Transverse colon (tissue), 4 donors: Measurements from ENCODE around the gene UPK2. TPM values are rescaled to one million over a fixed set of nuclear protein-coding genes. Genes with fewer than 3 reads are reported as not detected.

ENCODE experiments used
- DNase-seq: peaks from one replicate; pipeline ENCODE4 v3.0.0-alpha.2; 2019
- H3K27ac ChIP-seq, 4 donors: fragments of 200-600 bp; sonication (generic); 2 replicates each; pipeline ENCODE4 v1.5.1; 2016 to 2018; ENCODE audit warnings: inconsistent platforms in 4 of 4
- H3K27me3 ChIP-seq: fragments of 200-600 bp; sonication (generic); 2 replicates; pipeline ENCODE4 v1.5.1; 2017; ENCODE audit warnings: inconsistent platforms
- H3K36me3 ChIP-seq, 4 donors: fragments of 200-600 bp; sonication (generic); 2 replicates each; pipeline ENCODE4 v1.5.1; 2017 to 2019; ENCODE audit warnings: inconsistent platforms in 4 of 4
- H3K4me1 ChIP-seq, 4 donors: fragments of 200-600 bp; sonication (generic); 2 replicates each; pipeline ENCODE4 v1.5.1; 2017 to 2020; ENCODE audit warnings: inconsistent platforms in 4 of 4
- H3K4me3 ChIP-seq, 4 donors: fragments of 200-600 bp; sonication (generic); 1 replicate in 1 of 4; 2 replicates in 3 of 4; pipeline versions ENCODE4 v1.5.1 to v1.6.1; 2017 to 2019; ENCODE audit warnings: inconsistent platforms in 4 of 4
- H3K9me3 ChIP-seq, 2 donors: fragments of 200-600 bp; sonication (generic); 2 replicates each; pipeline ENCODE4 v1.5.1; 2017 to 2019; ENCODE audit warnings: inconsistent platforms in 2 of 2
- CTCF ChIP-seq, 5 experiments: fragments of 200-600 bp in 3 of 5; fragments of 450-650 bp in 2 of 5; sonication (generic) in 3 of 5; IDR thresholded peaks; 1 replicate in 2 of 5; 2 replicates in 3 of 5; pipeline ENCODE4 v1.5.1; 2016 to 2017; ENCODE audit warnings: antibody characterized with exemption in 5 of 5, inconsistent platforms in 3 of 5, mild to moderate bottlenecking in 2 of 5, moderate library complexity in 1 of 5
- EP300 ChIP-seq: sonication (generic); formaldehyde crosslinking; IDR thresholded peaks from one replicate; pipeline ENCODE4 v1.6.1; 2017; ENCODE audit warnings: antibody characterized with exemption, low read depth
- POLR2A ChIP-seq: fragments of 450-650 bp; IDR thresholded peaks from one replicate; pipeline ENCODE4 v1.6.1; 2016; ENCODE audit warnings: antibody characterized with exemption, mild to moderate bottlenecking, moderate library complexity
- POLR2AphosphoS5 ChIP-seq, 3 donors: sonication (generic); formaldehyde crosslinking; IDR thresholded peaks; one replicate each; pipeline ENCODE4 v1.6.1; 2016; ENCODE audit warnings: antibody characterized with exemption in 3 of 3
- WGBS, 2 donors: methylation state at CpG; one replicate each; pipeline ENCODE4 v1.1.5; 2018; ENCODE audit warnings: low coverage in 1 of 2; 5-methylcytosine and 5-hydroxymethylcytosine counted together
- in situ Hi-C, 4 donors: fragments of 200-750 bp; cut with MboI; loops; one replicate each; pipeline versions ENCODE4 v1.15.0 to v1.15.1; 2017; ENCODE audit warnings: low sequenced_read_pairs in 3 of 4, low pct_ligation_motif_present in 1 of 4, low pct_unique_long_range_greater_than_20kb in 1 of 4
- intact Hi-C: fragments of 100-400 bp; cut with DNase I; formaldehyde crosslinking; loops from one replicate; pipeline ENCODE4 v1.15.1; 2023; ENCODE audit warnings: low total_unique reads
- total RNA-seq, 4 donors: library from RNA; depleted of rRNA; stranded (reverse); fragments of >200 nt; gene quantifications; one replicate each; pipeline ENCODE4 v1.1.0, GENCODE V29; 2016

The UPK2 gene
- total RNA-seq, 4 donors from 2014 or later = not detected

- intact Hi-C loops (no loop called here), in situ Hi-C loops (no loop called here)
- Histone ChIP-seq H3K4me1 (peaks cover 0 to 23% (median 16%) of the 10 kb centered on the region in 4 donors), H3K36me3 (peaks cover 0 to 17% (median 8%) of the 10 kb centered on the region in 4 donors), H3K27ac (peak within 1 kb of the TSS; percentile 82 to 91 (median 85)), H3K27me3 (no peaks in the 10 kb centered on the region), H3K9me3 (no peaks in the 10 kb centered on the region), H3K4me3 (peak within 1 kb of the TSS; percentile 44 to 82 (median 70))
- 1% methylated on average over 44 of the region's 54 CpGs; no CpG with 5 or more reads in 1 of the 2 donors for WGBS, 2 donors
- TF ChIP-seq CTCF (IDR thresholded peaks at IDR 0.05) = peak; percentile 5 to 34 (median 13)
- no peak for TF ChIP-seq EP300
- peak; percentile 75 to 95 (median 84) for TF ChIP-seq POLR2AphosphoS5 (IDR thresholded peaks at IDR 0.05)
- peak; percentile 70 for TF ChIP-seq POLR2A
- DNase-seq = peak; percentile 97
These were observed 41.7 kb downstream of the UPK2 start, which contains the start of gene CENATAC for GRCh38 chr11:118997627-118998387. Gene CENATAC (plus strand): TSS chr11:118998138. CDS start chr11:118998198, 60 bp downstream.

GRCh38 chr11:118998388-118998717 is 42.3 kb downstream of the UPK2 start:
- peaks cover 0 to 17% (median 8%) of the 10 kb centered on the region in 4 donors for H3K36me3 ChIP-seq
- no peaks in the 10 kb centered on the region for H3K27me3 ChIP-seq
- peaks cover 0 to 23% (median 16%) of the 10 kb centered on the region in 4 donors for H3K4me1 ChIP-seq
- in situ Hi-C loops (no loop called here), intact Hi-C loops (no loop called here)
- peak overlapping the region; percentile 82 to 91 (median 85) for H3K27ac ChIP-seq
- no peaks in the 10 kb centered on the region for H3K9me3 ChIP-seq
- DNase-seq = peak; percentile 26
- H3K4me3 ChIP-seq = peak overlapping the region; percentile 44 to 82 (median 70)
- TF ChIP-seq POLR2A (no peak), EP300 (no peak), CTCF (IDR thresholded peaks at IDR 0.05) (no peak), POLR2AphosphoS5 (IDR thresholded peaks at IDR 0.05) (no peak)
- whole genome bisulfite sequencing, 2 donors = 5% methylated on average over 18 of the region's 19 CpGs; no CpG with 5 or more reads in 1 of the 2 donors

- H3K9me3 ChIP-seq = no peaks in the 10 kb centered on the region
- in situ Hi-C loops (no loop called here), intact Hi-C loops (no loop called here)
- H3K27me3 ChIP-seq = no peaks in the 10 kb centered on the region
- H3K36me3 ChIP-seq = peaks cover 0 to 17% (median 8%) of the 10 kb centered on the region in 4 donors
- H3K27ac ChIP-seq = peak overlapping the region; percentile 82 to 91 (median 85)
- H3K4me3 ChIP-seq = peak overlapping the region in 2 of 4 donors; percentile 73 to 82
- no peak for TF ChIP-seq CTCF (IDR thresholded peaks at IDR 0.05)
- no peak for TF ChIP-seq POLR2AphosphoS5 (IDR thresholded peaks at IDR 0.05)
- no peak for TF ChIP-seq EP300
- no peak for TF ChIP-seq POLR2A
- 44 to 86% methylated on average over 1 to 6 of the region's 6 CpGs for WGBS, 2 donors
- no peak for DNase-seq
- peaks cover 0 to 23% (median 16%) of the 10 kb centered on the region in 4 donors for H3K4me1 ChIP-seq
These were observed 42.7 kb downstream of the UPK2 start for GRCh38 chr11:118998822-118999221.

- peaks cover 0 to 23% (median 16%) of the 10 kb centered on the region in 4 donors for H3K4me1 ChIP-seq
- in situ Hi-C loops (no loop called here), intact Hi-C loops (no loop called here)
- no peaks in the 10 kb centered on the region for H3K27me3 ChIP-seq
- WGBS, 2 donors = 40 to 68% methylated on average over 1 of the region's 1 CpG
- TF ChIP-seq POLR2AphosphoS5 (IDR thresholded peaks at IDR 0.05) (no peak), POLR2A (no peak), CTCF (IDR thresholded peaks at IDR 0.05) (no peak), EP300 (no peak)
- DNase-seq = no peak
- peaks cover 0 to 29% (median 10%) of the 10 kb centered on the region in 4 donors for H3K36me3 ChIP-seq
- H3K9me3 ChIP-seq = no peaks in the 10 kb centered on the region
- H3K4me3 ChIP-seq = no peak overlapping the region
- H3K27ac ChIP-seq = no peak overlapping the region
These were observed 44.8 kb downstream of the UPK2 start for GRCh38 chr11:119000906-119001305.
